ENCODE measurements around the gene ZSCAN21.

The ZSCAN21 gene

DNA sequence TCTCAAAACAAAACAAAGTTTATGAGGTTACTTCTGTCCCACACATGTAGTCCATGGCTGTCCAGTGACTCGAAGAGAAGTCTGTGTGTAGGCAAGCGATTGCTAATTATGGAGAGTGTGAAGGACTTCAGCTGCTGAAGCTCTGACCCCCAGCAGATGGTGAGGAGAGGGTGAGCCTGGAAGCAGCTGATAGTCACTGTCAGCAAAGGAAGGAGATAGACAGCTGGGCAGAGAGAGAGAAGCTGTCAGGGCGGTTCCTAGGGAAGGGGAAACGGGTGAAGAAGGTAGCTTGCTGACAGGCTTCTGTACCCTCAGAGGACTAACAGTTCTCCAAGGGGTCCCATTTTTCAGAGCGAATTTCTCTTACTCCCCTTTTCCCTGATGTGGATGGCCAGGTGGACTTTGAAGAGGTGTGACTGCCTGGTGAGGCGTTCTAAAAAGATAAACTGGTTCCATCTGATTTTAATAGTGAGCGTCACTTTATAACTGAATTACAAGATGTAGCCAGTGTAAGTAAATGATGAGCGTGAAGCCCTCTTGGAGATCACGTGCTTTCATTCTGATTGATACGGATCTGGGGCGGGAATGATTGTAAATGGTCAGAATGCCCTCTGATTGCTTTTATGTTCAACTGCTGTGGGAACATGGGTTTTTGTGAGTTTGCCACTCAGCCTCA is 12.1 kb downstream of the ZSCAN21 start:
- TF ChIP-seq EGR1 (IDR thresholded peaks at IDR 0.05) = no peak
- no peak for TF ChIP-seq TAF1 (IDR thresholded peaks at IDR 0.05; ENCODE audit: low read depth)
- TF ChIP-seq, protein P1, sequence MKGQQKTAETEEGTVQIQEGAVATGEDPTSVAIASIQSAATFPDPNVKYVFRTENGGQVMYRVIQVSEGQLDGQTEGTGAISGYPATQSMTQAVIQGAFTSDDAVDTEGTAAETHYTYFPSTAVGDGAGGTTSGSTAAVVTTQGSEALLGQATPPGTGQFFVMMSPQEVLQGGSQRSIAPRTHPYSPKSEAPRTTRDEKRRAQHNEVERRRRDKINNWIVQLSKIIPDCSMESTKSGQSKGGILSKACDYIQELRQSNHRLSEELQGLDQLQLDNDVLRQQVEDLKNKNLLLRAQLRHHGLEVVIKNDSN (IDR thresholded peaks at IDR 0.05) = no peak
- no peak for TF ChIP-seq FOXM1 (IDR thresholded peaks at IDR 0.05; ENCODE audit: borderline replicate concordance, low read depth)
- TF ChIP-seq CEBPB (IDR thresholded peaks at IDR 0.05) = no peak
- no peak for TF ChIP-seq TEAD4 (IDR thresholded peaks at IDR 0.05)

DNA sequence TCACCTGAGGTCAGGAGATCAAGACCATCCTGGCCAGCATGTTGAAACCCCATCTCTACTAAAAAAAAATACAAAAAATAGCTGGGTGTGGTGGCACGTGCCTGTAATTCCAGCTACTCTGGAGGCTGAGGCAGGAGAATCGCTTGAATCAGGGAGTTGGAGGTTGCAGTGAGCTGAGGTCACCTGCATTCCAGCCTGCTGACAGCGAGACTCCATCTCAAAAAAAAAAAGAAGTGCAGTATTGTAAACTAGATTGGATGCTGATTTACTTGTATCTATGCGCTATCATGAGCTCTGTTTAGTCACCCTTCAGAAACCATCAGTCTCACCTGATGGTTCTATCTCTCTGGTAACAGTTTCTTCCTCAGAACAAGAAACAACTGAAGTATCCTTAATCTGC is 13.8 kb downstream of the ZSCAN21 start:
- TF ChIP-seq, protein P2, sequence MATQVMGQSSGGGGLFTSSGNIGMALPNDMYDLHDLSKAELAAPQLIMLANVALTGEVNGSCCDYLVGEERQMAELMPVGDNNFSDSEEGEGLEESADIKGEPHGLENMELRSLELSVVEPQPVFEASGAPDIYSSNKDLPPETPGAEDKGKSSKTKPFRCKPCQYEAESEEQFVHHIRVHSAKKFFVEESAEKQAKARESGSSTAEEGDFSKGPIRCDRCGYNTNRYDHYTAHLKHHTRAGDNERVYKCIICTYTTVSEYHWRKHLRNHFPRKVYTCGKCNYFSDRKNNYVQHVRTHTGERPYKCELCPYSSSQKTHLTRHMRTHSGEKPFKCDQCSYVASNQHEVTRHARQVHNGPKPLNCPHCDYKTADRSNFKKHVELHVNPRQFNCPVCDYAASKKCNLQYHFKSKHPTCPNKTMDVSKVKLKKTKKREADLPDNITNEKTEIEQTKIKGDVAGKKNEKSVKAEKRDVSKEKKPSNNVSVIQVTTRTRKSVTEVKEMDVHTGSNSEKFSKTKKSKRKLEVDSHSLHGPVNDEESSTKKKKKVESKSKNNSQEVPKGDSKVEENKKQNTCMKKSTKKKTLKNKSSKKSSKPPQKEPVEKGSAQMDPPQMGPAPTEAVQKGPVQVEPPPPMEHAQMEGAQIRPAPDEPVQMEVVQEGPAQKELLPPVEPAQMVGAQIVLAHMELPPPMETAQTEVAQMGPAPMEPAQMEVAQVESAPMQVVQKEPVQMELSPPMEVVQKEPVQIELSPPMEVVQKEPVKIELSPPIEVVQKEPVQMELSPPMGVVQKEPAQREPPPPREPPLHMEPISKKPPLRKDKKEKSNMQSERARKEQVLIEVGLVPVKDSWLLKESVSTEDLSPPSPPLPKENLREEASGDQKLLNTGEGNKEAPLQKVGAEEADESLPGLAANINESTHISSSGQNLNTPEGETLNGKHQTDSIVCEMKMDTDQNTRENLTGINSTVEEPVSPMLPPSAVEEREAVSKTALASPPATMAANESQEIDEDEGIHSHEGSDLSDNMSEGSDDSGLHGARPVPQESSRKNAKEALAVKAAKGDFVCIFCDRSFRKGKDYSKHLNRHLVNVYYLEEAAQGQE (IDR thresholded peaks at IDR 0.05; ENCODE audit: low read depth) = no peak
- TF ChIP-seq, protein P1 (IDR thresholded peaks at IDR 0.05) = no peak
- TF ChIP-seq FOXM1 (IDR thresholded peaks at IDR 0.05; ENCODE audit: borderline replicate concordance, low read depth) (no peak), EGR1 (IDR thresholded peaks at IDR 0.05) (no peak), ZBTB7A (IDR thresholded peaks at IDR 0.05; ENCODE audit: low read depth) (no peak), CEBPB (IDR thresholded peaks at IDR 0.05) (no peak), EP300 (IDR thresholded peaks at IDR 0.05; ENCODE audit: borderline replicate concordance) (no peak), NFIC (IDR thresholded peaks at IDR 0.05) (no peak), CREB1 (IDR thresholded peaks at IDR 0.05; ENCODE audit: low read depth) (no peak), TCF12 (IDR thresholded peaks at IDR 0.05; ENCODE audit: low read depth) (no peak), RAD21 (IDR thresholded peaks at IDR 0.05; ENCODE audit: low read depth) (no peak), TEAD4 (IDR thresholded peaks at IDR 0.05) (no peak), YY1 (IDR thresholded peaks at IDR 0.05; ENCODE audit: low read depth) (no peak), TAF1 (IDR thresholded peaks at IDR 0.05; ENCODE audit: low read depth) (no peak)
- TF ChIP-seq, protein P3, sequence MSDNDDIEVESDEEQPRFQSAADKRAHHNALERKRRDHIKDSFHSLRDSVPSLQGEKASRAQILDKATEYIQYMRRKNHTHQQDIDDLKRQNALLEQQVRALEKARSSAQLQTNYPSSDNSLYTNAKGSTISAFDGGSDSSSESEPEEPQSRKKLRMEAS (IDR thresholded peaks at IDR 0.05) = no peak

DNA sequence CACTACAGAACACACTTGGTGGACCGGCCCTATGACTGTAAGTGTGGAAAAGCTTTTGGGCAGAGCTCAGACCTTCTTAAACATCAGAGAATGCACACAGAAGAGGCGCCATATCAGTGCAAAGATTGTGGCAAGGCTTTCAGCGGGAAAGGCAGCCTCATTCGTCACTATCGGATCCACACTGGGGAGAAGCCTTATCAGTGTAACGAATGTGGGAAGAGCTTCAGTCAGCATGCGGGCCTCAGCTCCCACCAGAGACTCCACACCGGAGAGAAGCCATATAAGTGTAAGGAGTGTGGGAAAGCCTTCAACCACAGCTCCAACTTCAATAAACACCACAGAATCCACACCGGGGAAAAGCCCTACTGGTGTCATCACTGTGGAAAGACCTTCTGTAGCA is 14.6 kb downstream of the ZSCAN21 start:
- TF ChIP-seq, protein P1 (IDR thresholded peaks at IDR 0.05) = no peak
- TF ChIP-seq ZBTB7A (IDR thresholded peaks at IDR 0.05; ENCODE audit: low read depth) (no peak), TCF12 (IDR thresholded peaks at IDR 0.05; ENCODE audit: low read depth) (no peak), TEAD4 (IDR thresholded peaks at IDR 0.05) (no peak), EP300 (IDR thresholded peaks at IDR 0.05; ENCODE audit: borderline replicate concordance) (no peak), CEBPB (IDR thresholded peaks at IDR 0.05) (no peak), FOXM1 (IDR thresholded peaks at IDR 0.05; ENCODE audit: borderline replicate concordance, low read depth) (no peak)

DNA sequence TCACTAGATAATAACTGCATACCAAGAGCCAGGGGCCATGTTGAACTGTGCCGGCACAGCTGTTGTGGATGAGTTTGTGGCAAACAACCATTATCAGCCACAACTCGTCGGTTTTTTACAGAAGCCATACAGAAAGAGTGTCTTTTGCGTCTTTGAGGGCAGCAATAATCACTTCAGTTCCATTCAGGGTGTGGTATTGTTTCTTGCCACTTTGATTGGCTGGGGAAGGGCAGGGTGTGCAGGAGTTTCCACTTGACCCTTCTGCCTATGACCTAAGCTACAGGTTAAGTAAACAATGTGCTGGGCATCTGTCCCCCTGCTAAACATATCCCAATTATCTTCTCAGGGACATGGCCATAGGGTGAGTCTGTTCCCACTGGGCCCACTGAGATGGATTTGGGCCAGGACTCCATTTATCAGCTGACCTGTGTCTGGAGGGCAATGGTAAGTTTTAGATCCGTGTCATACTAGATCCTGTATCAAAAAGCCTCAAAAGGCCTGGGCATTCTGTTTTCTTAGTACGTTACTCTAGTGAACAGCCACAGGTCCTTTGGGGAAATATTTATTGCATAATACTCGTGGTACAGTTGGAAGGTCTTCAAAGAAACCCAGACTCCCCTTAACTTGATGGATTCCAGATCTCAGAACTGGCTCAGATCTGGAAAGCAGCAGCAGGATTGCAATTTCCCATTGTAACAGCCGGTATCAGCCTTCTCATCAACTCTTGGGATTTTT is 16.0 kb downstream of the ZSCAN21 start:
- TF ChIP-seq FOXM1 (IDR thresholded peaks at IDR 0.05; ENCODE audit: borderline replicate concordance, low read depth) (no peak), RAD21 (IDR thresholded peaks at IDR 0.05; ENCODE audit: low read depth) (no peak)

DNA sequence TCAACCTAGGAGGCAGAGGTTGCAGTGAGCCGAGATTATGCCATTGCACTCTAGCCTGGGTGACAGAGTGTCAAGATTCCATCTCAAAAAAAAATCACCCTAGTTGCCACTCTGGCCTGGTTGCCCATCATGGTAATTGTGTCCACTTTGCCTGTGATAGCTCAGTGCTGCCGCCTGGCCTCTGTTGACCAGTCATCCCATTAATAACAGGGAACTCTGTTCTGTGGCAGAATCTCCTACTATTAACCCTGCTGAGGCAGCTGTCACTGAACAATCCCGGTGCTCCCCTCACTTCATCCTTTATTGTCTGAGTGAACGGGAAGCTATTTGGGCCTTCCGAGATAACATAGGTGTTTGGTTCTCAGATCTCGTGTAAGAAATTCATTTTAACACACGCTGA is 17.4 kb downstream of the ZSCAN21 start:
- TF ChIP-seq EGR1 (IDR thresholded peaks at IDR 0.05) (no peak), CEBPB (IDR thresholded peaks at IDR 0.05) (no peak), TAF1 (IDR thresholded peaks at IDR 0.05; ENCODE audit: low read depth) (no peak), EP300 (IDR thresholded peaks at IDR 0.05; ENCODE audit: borderline replicate concordance) (no peak), CREB1 (IDR thresholded peaks at IDR 0.05; ENCODE audit: low read depth) (no peak), YY1 (IDR thresholded peaks at IDR 0.05; ENCODE audit: low read depth) (no peak), RAD21 (IDR thresholded peaks at IDR 0.05; ENCODE audit: low read depth) (no peak), TCF12 (IDR thresholded peaks at IDR 0.05; ENCODE audit: low read depth) (no peak), NFIC (IDR thresholded peaks at IDR 0.05) (no peak), TEAD4 (IDR thresholded peaks at IDR 0.05) (no peak)
- TF ChIP-seq, protein P3 (IDR thresholded peaks at IDR 0.05) = no peak
- TF ChIP-seq, protein P1 (IDR thresholded peaks at IDR 0.05) = no peak

DNA sequence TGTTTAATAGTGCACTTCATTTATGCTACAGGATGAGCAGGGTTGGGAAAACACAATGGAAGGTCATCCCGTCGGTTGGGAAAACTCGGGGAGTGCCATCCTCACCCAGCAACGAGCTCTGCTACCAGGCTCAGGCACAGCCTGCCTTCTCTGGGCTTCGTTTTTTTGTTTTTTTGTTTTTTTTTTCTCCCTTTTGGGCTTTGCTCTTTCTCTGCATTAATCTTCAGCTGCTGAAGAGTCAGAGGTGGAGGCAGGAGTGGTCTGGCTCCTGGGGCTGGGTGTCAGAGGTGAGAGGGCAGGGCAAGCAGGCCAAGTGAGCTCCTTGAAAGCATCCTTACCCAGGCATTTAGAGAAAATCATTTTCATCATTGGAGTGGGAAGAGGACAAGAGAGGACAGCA is 20.4 kb downstream of the ZSCAN21 start:
- TF ChIP-seq, protein P1 (IDR thresholded peaks at IDR 0.05) = no peak
- TF ChIP-seq YY1 (IDR thresholded peaks at IDR 0.05; ENCODE audit: low read depth) (no peak), TEAD4 (IDR thresholded peaks at IDR 0.05) (no peak), EP300 (IDR thresholded peaks at IDR 0.05; ENCODE audit: borderline replicate concordance) (no peak), TCF12 (IDR thresholded peaks at IDR 0.05; ENCODE audit: low read depth) (no peak), CEBPB (IDR thresholded peaks at IDR 0.05) (no peak), EGR1 (IDR thresholded peaks at IDR 0.05) (no peak), FOXM1 (IDR thresholded peaks at IDR 0.05; ENCODE audit: borderline replicate concordance, low read depth) (no peak)

All from Ishikawa (cell line).